RKO (cell line): ENCODE data around the gene USP31.
A peak's percentile ranks its signal among the peaks of the same experiment; 100 is the strongest.
"Not testable (repeated sequence)": the region's sequence is repeated elsewhere in the genome, so short reads cannot be mapped to it uniquely, and the experiment has no call there.

Source experiments
- DNase-seq: peaks from one replicate; pipeline ENCODE4 v3.0.0-alpha.2; 2016; ENCODE audit warnings: low spot score

USP31 gene

DNA sequence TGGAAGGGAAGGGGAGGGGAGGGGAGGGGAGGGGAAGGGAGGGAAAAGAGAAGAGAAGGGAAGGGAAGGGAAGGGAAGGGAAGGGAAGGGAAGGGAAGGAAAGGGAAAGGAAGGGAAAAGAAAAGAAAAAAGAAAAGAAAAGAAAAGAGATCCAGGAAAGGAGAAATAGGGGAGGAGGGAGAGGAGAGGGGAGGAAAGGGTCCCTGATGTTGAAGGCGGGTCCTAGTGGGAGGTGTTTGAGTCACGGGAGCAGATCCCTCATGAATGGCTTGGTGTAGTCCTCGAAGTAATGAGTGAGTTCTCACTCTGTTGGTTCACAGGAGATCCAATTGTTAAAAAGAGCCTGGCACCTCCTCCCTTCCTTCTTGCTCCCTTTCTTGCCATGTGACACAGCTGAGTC is 6.9 kb upstream of the USP31 start:
- no peak for DNase-seq

DNA sequence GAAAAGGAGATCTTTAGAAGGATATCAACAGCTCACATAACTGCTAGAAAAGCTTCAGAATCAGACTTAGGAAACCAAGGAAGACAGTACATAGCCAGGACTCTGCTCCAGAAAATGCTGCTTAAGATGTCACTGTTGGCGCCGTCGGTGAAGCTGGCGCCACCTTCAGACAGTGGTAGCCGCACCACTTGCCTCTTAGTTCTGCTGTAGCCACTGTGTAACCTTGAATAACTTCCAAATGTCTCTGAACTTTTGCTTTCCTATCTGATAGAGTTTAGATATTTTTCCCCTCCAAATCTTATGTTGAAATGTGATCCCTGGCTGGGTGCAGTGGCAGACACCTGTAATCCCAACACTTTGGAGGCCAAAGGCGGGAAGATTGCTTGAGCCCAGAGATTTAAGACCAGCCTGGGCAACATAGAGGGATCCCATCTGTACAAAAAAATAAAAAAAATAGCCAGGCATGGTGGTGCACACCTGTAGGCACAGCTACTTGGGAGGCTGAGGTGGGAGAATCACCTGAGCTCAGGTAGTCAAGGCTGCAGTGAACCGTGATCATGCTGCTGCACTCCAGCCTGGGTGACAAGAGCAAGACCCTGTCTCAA is 6.3 kb upstream of the USP31 start:
- no peak for DNase-seq

DNA sequence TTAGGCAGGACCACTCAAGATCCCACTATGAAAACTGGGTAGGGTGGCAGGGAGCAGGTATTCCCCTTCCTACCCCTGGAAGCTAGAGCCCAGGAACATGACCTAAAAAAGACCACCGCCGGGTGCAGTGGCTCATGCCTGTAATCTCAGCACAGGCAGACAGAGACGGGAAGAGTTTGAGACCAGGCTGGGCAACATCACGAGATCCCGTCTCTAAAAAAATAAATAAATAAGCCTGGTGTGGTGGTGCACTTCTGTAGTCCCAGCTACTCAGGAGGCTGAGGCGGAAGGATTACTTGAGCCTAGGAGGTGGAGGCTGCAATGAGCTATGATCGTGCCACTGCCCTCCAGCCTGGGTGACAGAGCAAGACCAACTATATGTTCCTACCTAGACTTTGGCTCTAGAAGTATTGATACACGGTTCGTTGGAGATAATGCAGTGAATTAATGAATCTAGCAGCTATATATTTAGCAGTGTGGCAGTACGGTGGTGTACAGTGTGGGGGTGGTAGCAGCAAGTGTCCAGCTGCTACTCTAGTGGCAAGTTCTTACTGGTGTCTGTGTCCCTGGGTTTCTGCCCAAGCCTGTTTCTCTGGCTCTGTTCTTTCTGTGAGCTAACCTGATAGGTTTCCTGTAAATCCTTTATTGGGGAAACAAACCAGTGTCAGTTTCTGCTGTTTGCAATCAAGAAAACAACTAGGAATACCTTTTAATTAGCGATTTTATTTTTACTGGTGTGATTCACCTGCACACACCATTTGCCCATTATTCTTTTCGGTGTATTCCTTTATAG is 3.3 kb upstream of the USP31 start:
- DNase-seq = no peak

DNA sequence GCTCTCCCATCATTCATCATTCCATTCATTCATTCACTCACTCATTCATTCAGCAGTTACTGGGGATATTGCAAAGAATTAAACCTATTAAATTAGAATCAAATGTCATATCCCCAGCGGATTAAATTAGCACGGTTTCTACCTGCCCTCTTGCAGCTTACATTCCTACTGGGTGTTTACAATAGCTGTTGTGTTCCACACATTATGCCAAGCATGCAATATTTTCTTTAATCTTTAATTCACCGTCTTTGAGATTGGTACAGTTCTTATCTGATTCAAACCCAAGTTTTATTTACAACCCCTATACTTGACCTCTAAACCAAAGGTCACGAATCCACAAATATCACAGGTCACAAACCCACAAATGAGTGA is 727 bp upstream of the USP31 start:
- no peak for DNase-seq

DNA sequence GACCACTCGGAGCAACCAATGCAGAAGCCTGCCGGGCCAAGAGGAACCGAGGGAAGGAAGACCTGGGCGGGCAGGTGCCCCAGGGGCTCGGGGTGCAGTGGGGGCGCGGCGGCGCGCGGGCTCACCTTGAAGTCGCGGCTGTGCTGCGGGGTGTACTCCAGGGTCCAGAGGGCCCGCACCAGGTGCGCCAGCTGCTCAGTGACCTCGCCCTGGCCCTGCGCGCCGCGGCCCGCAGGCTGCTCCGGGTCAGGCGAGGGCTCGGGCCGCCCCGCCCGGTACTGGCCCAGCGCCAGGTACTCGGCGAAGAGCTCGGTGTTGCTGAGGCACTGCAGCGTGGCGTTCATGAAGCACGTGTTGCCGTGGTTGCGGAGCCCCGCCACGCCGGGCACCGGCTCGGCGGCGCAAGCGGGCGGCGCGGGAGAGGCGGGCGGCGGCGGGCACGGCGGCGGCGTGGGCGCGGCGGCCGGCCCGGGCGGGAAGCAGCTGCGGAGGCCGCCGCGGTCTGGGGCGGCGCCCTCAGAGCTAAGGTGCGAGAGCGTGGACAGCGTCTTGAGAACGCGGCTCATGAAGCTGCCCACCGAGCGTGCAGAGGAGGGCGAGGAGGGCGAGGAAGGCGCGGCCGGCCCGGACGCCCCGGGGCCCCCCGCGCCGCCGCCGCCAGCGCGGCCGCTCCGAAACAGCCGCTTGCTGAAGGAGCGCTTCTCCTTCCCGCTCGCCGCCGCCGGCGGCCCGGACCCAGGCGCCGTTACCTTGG is 562 bp downstream of the USP31 start:
- DNase-seq = peak; percentile 72

DNA sequence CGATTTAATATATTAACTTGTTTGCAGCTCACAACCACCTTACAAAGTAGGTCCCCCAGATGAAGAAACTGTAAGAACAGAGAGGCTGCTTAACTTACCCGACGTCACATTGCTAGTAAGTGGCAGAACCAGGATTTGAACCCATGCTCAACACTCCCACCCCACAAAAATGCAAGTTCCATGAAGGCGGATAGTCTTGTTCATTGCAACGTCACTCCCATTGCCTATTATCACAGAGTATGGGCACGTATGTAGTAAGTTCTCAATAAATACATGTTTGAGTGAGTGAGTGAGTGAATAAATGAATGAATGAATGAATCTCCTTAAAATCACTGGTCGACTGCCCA is 1.1 kb downstream of the USP31 start:
- DNase-seq = peak; percentile 39

DNA sequence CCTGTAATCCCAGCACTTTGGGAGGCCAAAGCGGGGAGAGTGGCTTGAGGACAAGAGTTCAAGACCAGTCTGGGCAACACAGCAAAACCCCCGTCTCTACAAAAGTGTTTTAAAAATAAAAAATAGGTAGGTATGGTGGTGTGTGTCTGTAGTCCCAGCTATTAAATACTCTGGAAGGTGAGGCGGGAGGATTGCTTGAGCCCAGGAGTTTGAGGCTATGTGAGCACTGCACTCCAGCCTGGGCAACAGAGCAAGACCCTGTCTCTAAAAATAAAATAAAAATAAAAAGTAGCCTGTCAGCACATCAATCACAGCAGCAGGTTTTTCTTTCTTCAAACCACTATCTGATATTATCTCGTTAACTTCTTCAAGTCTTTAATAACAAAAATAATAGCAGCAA is 1.6 kb downstream of the USP31 start:
- no peak for DNase-seq

DNA sequence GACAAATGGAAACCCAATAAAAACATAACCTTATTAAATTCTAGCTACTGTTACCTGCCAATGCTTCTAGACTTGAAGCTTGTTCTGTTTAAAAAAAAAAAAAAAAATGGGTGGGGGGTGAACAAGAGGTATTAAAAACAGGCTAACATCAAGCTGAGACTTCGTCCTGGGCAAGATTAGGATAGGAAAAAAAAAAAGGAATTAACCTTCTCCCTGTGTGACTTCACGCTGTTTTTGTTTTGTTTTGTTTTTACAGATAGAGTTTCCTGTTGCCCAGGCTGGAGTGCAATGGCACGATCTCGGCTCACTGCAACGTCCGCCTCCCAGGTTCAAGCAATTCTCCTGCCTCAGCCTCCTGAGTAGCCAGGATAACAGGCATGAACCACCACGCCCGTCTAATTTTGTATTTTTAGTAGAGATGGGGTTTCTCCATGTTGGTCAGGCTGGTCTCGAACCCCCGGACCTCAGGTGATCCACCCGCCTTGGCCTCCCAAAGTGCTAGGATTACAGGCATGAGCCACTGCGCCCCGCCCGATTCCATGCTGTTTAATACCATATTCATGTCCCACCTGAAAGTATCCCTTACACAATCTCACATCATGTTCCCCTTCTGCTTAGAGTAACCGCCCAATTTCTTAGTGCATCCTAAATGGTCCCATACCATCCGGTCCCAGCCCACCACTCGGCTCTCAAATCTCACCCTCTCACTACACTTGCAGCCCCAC is 2.2 kb downstream of the USP31 start:
- no peak for DNase-seq

DNA sequence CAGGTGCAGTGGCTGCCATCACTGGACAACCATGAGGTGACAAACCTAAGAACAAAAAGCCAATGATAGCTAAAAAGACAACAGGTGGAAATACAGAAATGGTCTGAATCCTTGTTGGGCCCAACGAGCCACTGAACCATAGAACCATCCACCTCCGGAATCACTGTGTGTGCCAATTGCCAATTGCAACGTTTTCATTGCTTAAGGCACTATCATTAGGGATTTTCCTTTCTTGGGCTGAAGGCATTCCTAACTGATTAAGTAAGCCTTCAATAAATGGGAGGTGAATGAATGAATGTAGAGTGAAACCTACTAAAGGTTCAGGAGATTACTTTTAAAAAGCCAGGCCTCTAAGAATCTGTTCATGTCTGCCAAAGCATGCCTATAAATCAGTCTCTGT is 3.6 kb downstream of the USP31 start:
- DNase-seq = no peak

DNA sequence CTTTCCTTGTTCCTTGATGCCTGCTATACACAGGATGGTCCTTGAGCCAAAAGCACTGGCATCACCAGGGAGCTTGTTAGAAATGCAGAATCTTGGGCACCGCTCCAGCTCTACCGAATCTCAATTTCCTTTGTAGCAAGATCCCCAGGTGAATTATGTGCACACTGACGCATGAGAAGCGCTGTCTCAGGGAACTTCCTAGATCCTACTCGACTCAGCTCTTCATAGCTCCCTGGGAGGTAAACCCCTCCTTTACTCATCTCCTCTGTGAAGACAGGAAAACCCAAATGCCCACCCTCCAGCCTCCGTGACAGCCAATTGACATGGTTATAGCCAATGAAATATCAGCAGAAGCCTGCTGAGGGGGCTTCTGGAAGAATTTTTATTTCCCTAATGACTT is 4.1 kb downstream of the USP31 start:
- DNase-seq = no peak

DNA sequence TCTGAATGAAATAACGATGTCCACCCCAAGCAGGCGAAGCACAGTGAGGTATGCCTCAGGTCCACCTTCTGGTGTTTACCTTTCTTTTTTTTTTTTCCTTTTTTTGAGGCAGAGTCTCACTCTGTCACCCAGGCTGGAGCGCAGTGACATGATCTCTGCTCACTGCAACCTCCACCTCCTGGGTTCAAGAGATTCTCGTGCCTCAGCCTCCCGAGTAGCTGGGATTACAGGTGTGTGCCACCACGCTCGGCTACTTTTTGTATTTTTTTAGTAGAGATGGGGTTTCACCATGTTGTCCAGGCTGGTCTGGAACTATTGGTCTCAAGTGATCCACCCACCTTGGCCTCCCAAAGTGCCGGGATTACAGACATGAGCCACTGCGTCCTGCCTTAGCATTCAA is 4.9 kb downstream of the USP31 start:
- DNase-seq = not testable (repeated sequence)

DNA sequence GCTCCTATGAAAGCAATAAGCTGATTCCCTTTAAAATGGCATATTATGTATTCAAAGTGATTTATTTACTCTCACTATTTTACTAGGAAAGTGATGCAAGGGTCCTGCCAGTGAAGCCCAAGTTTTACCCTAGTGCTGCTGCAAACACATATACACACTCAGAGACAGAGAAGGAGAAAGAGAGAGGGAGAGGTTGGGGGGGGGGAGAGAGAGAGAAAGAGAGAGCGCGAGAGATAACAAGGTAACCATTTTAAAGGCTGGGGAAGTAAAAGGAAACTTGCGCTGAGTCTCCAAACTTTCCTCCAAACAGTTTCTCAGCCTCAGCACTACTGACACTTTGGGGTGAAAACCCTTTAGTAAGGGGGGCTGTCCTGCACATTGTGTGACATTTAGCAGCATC is 5.9 kb downstream of the USP31 start:
- DNase-seq = no peak

DNA sequence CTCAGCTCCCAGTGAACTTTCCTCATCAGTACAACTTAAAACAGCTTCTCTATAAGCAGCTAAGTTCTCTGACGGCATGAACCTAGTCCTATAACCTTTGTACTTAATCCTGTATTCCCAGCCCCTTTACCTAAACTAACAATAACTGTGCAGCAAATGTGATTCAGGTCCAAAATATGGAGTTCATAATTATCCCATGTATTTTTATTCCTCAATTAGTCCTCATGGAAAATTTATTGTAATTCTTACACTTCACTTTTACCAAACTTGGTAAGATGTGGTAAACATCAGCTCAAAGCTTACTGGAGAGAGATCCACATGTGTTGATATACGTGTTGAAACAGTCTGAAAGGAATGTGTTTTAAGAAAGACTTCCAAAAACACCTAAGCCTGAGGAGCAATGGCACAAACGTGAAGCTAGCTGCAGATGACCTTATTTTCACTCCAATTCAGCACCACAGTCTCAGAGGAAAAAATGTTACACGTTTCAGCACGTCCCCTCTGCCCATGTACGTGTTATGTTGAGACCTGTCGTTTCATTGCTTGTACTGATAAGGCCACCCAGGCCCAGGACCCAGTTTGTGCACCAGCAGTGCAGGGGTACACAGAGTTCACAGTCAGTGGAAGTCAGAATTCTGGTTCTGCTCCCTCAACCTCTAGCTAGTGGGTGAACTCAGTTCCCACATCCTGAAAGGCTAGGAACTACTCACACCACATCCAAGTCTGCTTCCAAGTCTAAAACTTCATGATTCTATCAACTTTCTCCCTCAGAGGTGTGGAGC is 7.1 kb downstream of the USP31 start:
- no peak for DNase-seq

DNA sequence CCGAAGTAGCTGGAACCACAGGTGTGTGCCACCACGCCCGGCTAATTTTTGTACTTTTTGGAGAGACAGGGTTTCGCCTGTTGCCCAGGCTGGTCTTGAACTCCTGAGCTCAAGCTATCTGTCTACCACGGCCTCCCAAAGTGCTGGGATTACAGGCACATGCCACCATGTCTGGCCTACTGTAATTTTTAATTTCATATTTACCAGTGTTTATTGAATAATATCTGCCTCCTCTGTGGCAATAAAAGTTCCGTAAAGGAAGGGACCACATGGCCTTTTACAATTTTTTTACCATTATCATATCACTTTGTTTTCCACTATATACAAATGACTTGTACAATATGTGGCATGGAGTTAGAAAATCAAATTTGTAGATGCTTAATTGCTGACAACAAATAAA is 7.8 kb downstream of the USP31 start:
- DNase-seq = no peak

DNA sequence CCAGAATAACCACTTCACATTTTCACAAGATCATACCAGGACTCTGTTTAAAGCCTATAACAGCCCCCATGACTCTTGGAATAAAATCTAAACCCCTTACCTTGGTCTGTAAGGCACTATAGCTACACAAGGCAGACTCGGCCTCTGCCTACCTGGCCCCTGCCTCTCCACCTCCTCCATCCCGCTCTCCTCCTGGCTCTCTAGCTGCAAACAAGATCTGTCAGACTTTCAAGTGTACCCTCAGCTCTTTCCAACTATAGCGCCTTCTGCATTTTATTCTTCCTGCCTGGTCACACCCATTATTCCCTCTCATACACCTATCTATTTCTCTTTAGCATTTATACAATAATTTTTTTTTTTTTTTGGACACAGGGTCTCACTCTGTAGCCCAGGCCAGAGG is 8.2 kb downstream of the USP31 start:
- no peak for DNase-seq

DNA sequence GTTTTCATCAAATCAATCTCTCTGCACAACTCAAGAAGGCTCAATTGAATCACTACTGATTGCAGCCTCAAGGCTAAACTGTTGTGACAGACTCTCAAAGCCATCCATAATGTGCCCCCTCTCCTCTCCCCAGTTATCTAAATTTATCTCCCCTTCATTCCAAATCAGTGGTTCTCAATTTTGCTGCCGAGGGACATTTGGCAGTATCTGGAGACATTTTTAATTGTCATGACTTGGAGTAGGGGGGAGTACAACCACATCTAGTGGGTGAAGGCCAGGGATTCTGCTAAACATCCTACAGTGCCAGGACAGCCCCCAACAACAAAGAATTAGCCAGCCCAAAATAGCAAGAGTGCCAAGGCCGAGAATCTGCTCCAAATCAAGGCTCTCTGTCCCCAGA is 9.1 kb downstream of the USP31 start:
- DNase-seq = no peak

DNA sequence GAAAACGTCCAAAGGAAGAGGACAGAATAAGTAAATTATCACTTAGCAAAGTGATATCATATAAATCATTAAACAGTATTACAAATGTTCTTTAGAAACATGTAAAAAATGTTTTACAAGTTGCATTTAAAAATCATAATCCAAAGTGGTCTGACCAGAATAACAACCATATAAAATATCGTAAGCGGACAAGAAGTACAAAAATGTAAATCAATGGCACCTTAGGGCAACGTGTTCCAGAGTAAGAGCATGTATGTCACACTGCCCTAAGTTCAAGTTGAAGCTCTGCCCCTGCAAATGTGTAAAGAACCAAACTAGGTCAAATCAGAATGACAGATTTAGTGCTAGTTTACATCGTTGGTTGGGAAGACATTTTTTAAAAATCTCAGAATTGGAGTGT is 11.4 kb downstream of the USP31 start:
- DNase-seq = no peak

DNA sequence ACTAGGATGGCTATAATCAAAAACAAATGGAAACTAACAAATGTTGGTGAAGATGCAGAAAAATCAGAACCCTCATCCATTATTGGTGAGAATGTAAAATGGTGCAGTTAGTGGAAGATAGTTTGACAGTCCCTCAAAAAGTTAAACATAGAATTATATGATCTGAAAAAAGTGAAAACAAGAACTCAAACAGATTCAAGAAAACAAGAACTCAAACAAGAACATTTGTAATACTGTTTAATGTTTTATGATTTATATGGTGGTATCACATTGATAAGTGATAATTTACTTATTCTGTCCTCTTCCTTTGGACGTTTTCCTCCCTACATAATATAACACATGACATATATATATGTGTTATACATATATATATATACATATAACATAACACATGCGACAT is 12.0 kb downstream of the USP31 start:
- DNase-seq = no peak

DNA sequence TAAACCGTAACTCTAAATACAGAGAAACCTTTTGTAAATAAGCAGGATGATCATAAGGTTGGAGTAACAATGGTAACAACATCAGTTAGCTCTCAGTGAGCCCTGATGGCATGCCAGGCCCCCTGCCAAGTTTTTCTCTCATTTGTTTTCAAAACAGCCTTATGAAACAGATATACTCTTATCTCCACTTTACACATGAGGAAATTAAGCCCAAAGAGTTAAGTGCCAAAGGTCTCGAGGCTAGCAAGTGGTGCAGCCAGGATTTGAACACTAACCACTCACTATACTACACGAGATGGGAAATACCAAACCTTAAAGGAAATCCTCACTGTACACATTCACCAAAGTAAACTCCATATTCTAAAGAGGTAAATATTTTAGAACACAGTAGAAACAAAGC is 15.0 kb downstream of the USP31 start:
- DNase-seq = no peak

DNA sequence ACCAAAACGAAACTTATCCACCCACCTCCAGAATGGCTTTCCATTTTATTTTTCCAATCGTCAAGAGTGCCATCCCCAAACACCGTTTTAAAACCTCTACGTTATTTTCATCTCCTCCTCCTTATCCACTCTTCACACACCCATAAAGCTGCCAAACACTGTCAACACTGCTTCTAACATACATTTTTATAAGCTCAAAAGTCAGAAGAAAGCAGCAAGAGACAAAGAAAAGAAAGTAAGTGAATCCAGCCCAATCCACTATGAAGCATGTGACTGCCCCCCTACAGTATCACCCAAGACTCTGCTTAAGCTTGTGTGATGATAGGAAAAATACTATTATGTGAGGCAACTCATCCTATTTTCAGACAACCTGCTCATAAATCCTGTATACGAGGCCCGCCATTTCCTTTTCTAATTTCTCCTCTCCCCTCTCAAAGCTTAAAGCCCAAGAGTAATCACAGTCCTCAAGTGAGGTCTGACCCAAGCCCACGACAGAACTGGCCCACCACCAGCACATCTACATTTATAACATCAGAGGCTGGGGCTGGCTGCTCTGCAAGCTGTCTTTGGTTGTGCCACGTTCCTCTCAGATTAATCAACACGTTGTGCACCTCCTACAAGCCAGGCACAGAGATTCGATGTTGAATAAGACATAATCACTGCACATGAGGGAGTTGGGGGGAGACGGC is 16.3 kb downstream of the USP31 start:
- no peak for DNase-seq

DNA sequence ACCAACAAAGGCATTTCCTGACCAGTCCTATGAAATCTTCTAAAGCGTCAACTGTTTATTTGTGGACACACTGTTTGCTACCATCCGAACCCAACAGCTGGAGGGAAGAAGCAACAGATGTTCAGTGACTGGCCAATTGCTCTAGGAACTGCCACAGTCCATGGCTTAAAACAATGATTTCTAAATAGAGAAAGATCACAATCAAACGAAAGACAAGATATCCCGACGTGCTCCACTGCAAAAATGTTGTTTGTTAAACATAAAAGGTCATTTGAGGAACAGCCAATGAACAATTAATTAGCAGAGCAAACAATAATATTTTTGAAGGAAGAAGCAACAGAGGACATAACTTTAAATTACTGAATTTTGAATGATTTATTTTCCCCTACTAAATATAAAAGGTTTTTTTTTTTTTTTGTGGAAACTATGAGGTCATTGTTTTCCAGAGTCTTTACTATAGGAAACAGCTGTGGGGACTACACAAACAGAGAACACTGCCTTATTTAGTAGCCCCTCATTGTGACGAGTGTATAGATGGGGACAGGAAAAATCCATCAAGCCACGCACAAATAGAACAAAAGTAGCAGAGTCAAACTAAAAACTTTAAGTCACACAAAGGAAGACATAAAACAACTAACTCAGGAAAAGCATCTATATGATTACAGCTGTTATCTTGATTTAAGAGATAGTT is 17.2 kb downstream of the USP31 start:
- DNase-seq = no peak
